ENCODE data around the gene ELP1. TPM values are rescaled to one million over a fixed set of nuclear protein-coding genes. Genes with fewer than 3 reads are reported as not detected.

Gene ELP1
- total and polyA plus RNA-seq, 2 of the 4 experiments (the other 2 are of a cell fraction): 20.0 to 43.2 TPM

DNA sequence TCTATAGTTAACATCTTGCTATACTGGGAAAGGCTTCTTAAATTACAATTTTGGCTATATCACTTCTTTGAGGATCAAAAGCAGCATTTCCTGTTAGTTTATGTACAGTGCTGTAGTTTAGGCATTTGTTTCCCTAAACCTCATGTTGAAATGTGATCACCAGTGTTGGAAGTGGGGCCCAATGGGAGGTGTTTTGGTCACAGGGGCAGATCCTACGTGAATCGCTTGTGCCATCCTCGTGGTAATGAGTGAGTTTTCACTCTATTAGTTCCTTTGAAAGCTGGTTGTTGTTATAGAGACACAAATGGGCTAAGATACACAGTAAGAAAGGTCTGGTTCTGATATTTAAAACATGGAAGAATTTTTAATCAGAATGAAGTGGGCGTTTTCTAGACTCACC lies 66.1 kb downstream of the ELP1 start:
- no peak overlapping the region for H2BK15ac ChIP-seq (ENCODE audit: low read depth, low read length)
- no peak overlapping the region for H2BK120ac ChIP-seq (ENCODE audit: low read depth, low read length)
- peaks cover 11% of the 10 kb centered on the region for H3K36me3 ChIP-seq (ENCODE audit: control insufficient read depth, insufficient read depth, low read length)
- no TSS peak for BruUV-seq (replicated peaks)
- no peak overlapping the region for H3K27ac ChIP-seq (ENCODE audit: insufficient read depth, low read length)
- no peak for TF ChIP-seq RAD21 (IDR thresholded peaks at IDR 0.05; ENCODE audit: low read length)
- TF ChIP-seq MXI1 (IDR thresholded peaks at IDR 0.05; ENCODE audit: borderline replicate concordance, low read depth, low read length): no peak
- no peak for TF ChIP-seq MAZ (IDR thresholded peaks at IDR 0.05; ENCODE audit: borderline replicate concordance, low read depth, low read length)
- TF ChIP-seq, protein P1, sequence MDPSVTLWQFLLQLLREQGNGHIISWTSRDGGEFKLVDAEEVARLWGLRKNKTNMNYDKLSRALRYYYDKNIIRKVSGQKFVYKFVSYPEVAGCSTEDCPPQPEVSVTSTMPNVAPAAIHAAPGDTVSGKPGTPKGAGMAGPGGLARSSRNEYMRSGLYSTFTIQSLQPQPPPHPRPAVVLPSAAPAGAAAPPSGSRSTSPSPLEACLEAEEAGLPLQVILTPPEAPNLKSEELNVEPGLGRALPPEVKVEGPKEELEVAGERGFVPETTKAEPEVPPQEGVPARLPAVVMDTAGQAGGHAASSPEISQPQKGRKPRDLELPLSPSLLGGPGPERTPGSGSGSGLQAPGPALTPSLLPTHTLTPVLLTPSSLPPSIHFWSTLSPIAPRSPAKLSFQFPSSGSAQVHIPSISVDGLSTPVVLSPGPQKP (IDR thresholded peaks at IDR 0.05; ENCODE audit: borderline replicate concordance, low read depth, low read length): no peak
- TF ChIP-seq, protein P2, sequence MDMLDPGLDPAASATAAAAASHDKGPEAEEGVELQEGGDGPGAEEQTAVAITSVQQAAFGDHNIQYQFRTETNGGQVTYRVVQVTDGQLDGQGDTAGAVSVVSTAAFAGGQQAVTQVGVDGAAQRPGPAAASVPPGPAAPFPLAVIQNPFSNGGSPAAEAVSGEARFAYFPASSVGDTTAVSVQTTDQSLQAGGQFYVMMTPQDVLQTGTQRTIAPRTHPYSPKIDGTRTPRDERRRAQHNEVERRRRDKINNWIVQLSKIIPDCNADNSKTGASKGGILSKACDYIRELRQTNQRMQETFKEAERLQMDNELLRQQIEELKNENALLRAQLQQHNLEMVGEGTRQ (IDR thresholded peaks at IDR 0.05; ENCODE audit: low read depth, low read length): no peak
- TF ChIP-seq MAFK (IDR thresholded peaks at IDR 0.05; ENCODE audit: low read depth, low read length): no peak
- TF ChIP-seq, protein P3, sequence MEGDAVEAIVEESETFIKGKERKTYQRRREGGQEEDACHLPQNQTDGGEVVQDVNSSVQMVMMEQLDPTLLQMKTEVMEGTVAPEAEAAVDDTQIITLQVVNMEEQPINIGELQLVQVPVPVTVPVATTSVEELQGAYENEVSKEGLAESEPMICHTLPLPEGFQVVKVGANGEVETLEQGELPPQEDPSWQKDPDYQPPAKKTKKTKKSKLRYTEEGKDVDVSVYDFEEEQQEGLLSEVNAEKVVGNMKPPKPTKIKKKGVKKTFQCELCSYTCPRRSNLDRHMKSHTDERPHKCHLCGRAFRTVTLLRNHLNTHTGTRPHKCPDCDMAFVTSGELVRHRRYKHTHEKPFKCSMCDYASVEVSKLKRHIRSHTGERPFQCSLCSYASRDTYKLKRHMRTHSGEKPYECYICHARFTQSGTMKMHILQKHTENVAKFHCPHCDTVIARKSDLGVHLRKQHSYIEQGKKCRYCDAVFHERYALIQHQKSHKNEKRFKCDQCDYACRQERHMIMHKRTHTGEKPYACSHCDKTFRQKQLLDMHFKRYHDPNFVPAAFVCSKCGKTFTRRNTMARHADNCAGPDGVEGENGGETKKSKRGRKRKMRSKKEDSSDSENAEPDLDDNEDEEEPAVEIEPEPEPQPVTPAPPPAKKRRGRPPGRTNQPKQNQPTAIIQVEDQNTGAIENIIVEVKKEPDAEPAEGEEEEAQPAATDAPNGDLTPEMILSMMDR (conservative IDR thresholded peaks at IDR 0.05; ENCODE audit: low read depth, low read length): no peak
- no peak for TF ChIP-seq RCOR1 (IDR thresholded peaks at IDR 0.05; ENCODE audit: insufficient replicate concordance, low read length)
- no peak for TF ChIP-seq BHLHE40 (IDR thresholded peaks at IDR 0.05; ENCODE audit: low read depth, low read length)
- TF ChIP-seq NFE2L2 (IDR thresholded peaks at IDR 0.05; ENCODE audit: low read depth, low read length): no peak
- no peak for TF ChIP-seq RFX5 (IDR thresholded peaks at IDR 0.05; ENCODE audit: low read depth, low read length)
- TF ChIP-seq CHD1 (IDR thresholded peaks at IDR 0.05; ENCODE audit: low read depth, low read length): no peak
- no peak for TF ChIP-seq POLR2A (IDR thresholded peaks at IDR 0.05; ENCODE audit: low read depth, low read length)
- TF ChIP-seq CEBPB (IDR thresholded peaks at IDR 0.05; ENCODE audit: low read depth, low read length): no peak
- TF ChIP-seq FOS (IDR thresholded peaks at IDR 0.05; ENCODE audit: low read depth, low read length): no peak
- TF ChIP-seq SMC3 (IDR thresholded peaks at IDR 0.05; ENCODE audit: low read depth, low read length): no peak
- H3K4me2 ChIP-seq (ENCODE audit: low read depth, low read length): no peak overlapping the region
- H2BK20ac ChIP-seq (ENCODE audit: low read depth, low read length): no peak overlapping the region
- CTCF ChIA-PET: no interaction called here
- in situ Hi-C loops (cut with MboI; ENCODE audit: low sequenced_read_pairs): no loop called here
- no peak overlapping the region for H2BK5ac ChIP-seq (ENCODE audit: low read depth, low read length, poor library complexity, severe bottlenecking)
- no peaks in the 10 kb centered on the region for H3K79me1 ChIP-seq (ENCODE audit: low read depth in 1 of 2, low read length in 2 of 2)
- no peak for DNase-seq
- no peak overlapping the region for H2AFZ ChIP-seq (replicated peaks; ENCODE audit: low read length, poor library complexity)
- no peak overlapping the region for H3K9ac ChIP-seq (ENCODE audit: low read depth, low read length)
- H3K23ac ChIP-seq (ENCODE audit: low read depth, low read length): no peak overlapping the region
- no peak overlapping the region for H4K5ac ChIP-seq (ENCODE audit: low read depth, low read length)
- H3K18ac ChIP-seq (ENCODE audit: low read depth, low read length): no peak overlapping the region
- no peak overlapping the region for H2AK5ac ChIP-seq (ENCODE audit: low read depth, low read length)
- no peak overlapping the region for H2AK9ac ChIP-seq (replicated peaks; ENCODE audit: low read depth, low read length, poor library complexity)
- no peak overlapping the region for H4K91ac ChIP-seq (ENCODE audit: insufficient read depth, low read depth, low read length)
- peaks cover 5% of the 10 kb centered on the region; the same call in 1 of the 2 replicates for H3K4me1 ChIP-seq (ENCODE audit: control insufficient read depth, insufficient read depth, low read length)
- no peaks in the 10 kb centered on the region for H3K27me3 ChIP-seq (ENCODE audit: control insufficient read depth, insufficient read depth, low read length)
- H3K4ac ChIP-seq (ENCODE audit: low read depth, low read length): no peak overlapping the region
- intact Hi-C loops (cut with micrococcal nuclease): no loop called here
- dilution Hi-C loops (cut with HindIII; ENCODE audit: low sequenced_read_pairs, unreplicated experiment): no loop called here
- ATAC-seq (ENCODE audit: low read depth): no peak
- H3K56ac ChIP-seq (ENCODE audit: extremely low read depth, insufficient read depth, low read length): no peak overlapping the region
- no peaks in the 10 kb centered on the region; the same call in 1 of the 2 replicates for H3K9me3 ChIP-seq (ENCODE audit: control insufficient read depth, insufficient read depth, low read length)
- H3K14ac ChIP-seq (replicated peaks; ENCODE audit: low read depth, low read length): no peak overlapping the region
- no peaks in the 10 kb centered on the region for H4K20me1 ChIP-seq (ENCODE audit: insufficient read depth, low read length)
- POLR2A ChIA-PET (ENCODE audit: unreplicated experiment): no interaction called here
- H4K8ac ChIP-seq (ENCODE audit: low read depth in 2 of 2, low read length in 2 of 2): no peak overlapping the region
- peaks cover 6% of the 10 kb centered on the region; the same call in 1 of the 2 replicates for H3K9me1 ChIP-seq (ENCODE audit: insufficient read depth, low read length)
- no peak overlapping the region for H3K4me3 ChIP-seq (ENCODE audit: insufficient read depth, low read depth, low read length)
- WGBS, 2 experiments (ENCODE audit: extremely low coverage in 2 of 2, insufficient read length in 1 of 2): 80% methylated on average over 1 of the region's 4 CpGs; no CpG with 5 or more reads in 1 of the 2 experiments
